Body of pancreas (tissue), 4 donors: ENCODE data around the gene OSBPL9. TPM values are rescaled to one million over a fixed set of nuclear protein-coding genes. Genes with fewer than 3 reads are reported as not detected.

Source experiments
- ATAC-seq: fragments of 150-250 bp; one replicate; pipeline ENCODE4 v1.9.1; 2016
- DNase-seq, 4 donors: peaks; one replicate each; pipeline ENCODE4 v3.0.0-alpha.2; 2019
- H3K27ac ChIP-seq, 4 donors: fragments of 200-600 bp; sonication (generic); 1 replicate in 3 of 4; 2 replicates in 1 of 4; pipeline versions ENCODE4 v1.5.1 to v1.6.1; 2016 to 2019; ENCODE audit warnings: mild to moderate bottlenecking in 1 of 4, mixed read lengths in 1 of 4, moderate library complexity in 1 of 4
- H3K27me3 ChIP-seq, 2 donors: fragments of 200-600 bp; sonication (generic); one replicate each; pipeline ENCODE4 v1.6.0; 2016; ENCODE audit warnings: mild to moderate bottlenecking in 1 of 2
- H3K36me3 ChIP-seq, 2 donors: fragments of 200-600 bp; sonication (generic); replicated peaks in 1 of 2; 2 replicates each; pipeline ENCODE4 v1.5.1; 2016; ENCODE audit warnings: low read depth in 2 of 2; ENCODE audit not compliant: insufficient read depth in 1 of 2
- H3K4me1 ChIP-seq: fragments of 200-600 bp; sonication (generic); one replicate; pipeline ENCODE4 v1.6.0; 2016
- H3K4me3 ChIP-seq, 2 donors: fragments of 200-600 bp; sonication (generic); 1 replicate in 1 of 2; 2 replicates in 1 of 2; pipeline ENCODE4 v1.5.1; 2016 to 2019
- H3K9me3 ChIP-seq, 3 donors: fragments of 200-600 bp; sonication (generic); 1 replicate in 2 of 3; 2 replicates in 1 of 3; pipeline ENCODE4 v1.5.1; 2016
- POLR2A ChIP-seq, 3 donors: fragments of 450-650 bp; IDR thresholded peaks; one replicate each; pipeline ENCODE4 v1.6.1; 2016; ENCODE audit warnings: antibody characterized with exemption in 3 of 3, mild to moderate bottlenecking in 2 of 3
- WGBS, 2 donors: methylation state at CpG; one replicate each; pipeline ENCODE4 v1.1.5; 2017; 5-methylcytosine and 5-hydroxymethylcytosine counted together
- intact Hi-C: fragments of 100-400 bp; cut with DNase I; formaldehyde crosslinking; loops from one replicate; pipeline ENCODE4 v1.15.1; 2023
- total RNA-seq, 2 donors: library from RNA; depleted of rRNA; stranded (reverse); fragments of >200 nt; gene quantifications; one replicate each; pipeline ENCODE4 v1.1.0, GENCODE V29; 2016
- TF ChIP-seq, protein P1 (sequence below), 7 experiments: fragments of 450-650 bp in 4 of 7; fragments of 200-600 bp in 3 of 7; sonication (generic) in 3 of 7; IDR thresholded peaks; one replicate each; pipeline ENCODE4 v1.5.1; 2016 to 2019; ENCODE audit warnings: antibody characterized with exemption in 7 of 7

OSBPL9 gene
- total RNA-seq, 2 donors from 2014 or later = 25.1 to 89.0 TPM

GRCh38 chr1:51684776-51685175 lies 67.9 kb downstream of the OSBPL9 start:
- 97 to 98% methylated on average over 5 of the region's 5 CpGs for WGBS, 2 donors
- no peak for DNase-seq
- no peak overlapping the region for H3K27ac ChIP-seq

DNA sequence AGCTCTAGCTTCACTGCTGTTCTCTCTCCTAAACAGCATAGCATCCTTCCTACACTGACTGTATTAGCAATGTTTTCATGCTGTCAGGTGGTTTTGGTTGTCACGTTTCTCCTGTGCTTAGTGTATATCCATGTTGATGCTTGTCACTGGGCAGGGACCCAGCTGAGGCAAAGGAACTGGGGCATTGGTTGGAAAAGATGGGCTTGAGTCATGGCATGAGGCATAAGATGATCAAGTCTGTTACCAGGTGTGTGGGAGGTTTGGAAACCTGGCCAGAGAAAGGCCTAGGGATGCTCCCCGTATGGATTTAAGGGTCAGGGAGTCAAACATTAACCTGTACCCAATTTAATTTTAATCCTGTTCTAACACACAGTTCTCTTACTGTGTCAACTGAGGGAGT lies 69.6 kb downstream of the OSBPL9 start:
- Histone ChIP-seq H3K27ac (no peak overlapping the region), H3K9me3 (no peaks in the 10 kb centered on the region), H3K4me1 (peaks cover 25% of the 10 kb centered on the region), H3K27me3 (no peaks in the 10 kb centered on the region), H3K36me3 (no peaks in the 10 kb centered on the region), H3K4me3 (no peak overlapping the region)
- TF ChIP-seq POLR2A (IDR thresholded peaks at IDR 0.05) = no peak
- TF ChIP-seq, protein P1, sequence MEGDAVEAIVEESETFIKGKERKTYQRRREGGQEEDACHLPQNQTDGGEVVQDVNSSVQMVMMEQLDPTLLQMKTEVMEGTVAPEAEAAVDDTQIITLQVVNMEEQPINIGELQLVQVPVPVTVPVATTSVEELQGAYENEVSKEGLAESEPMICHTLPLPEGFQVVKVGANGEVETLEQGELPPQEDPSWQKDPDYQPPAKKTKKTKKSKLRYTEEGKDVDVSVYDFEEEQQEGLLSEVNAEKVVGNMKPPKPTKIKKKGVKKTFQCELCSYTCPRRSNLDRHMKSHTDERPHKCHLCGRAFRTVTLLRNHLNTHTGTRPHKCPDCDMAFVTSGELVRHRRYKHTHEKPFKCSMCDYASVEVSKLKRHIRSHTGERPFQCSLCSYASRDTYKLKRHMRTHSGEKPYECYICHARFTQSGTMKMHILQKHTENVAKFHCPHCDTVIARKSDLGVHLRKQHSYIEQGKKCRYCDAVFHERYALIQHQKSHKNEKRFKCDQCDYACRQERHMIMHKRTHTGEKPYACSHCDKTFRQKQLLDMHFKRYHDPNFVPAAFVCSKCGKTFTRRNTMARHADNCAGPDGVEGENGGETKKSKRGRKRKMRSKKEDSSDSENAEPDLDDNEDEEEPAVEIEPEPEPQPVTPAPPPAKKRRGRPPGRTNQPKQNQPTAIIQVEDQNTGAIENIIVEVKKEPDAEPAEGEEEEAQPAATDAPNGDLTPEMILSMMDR (IDR thresholded peaks at IDR 0.05) = no peak
- WGBS, 2 donors = 49 to 50% methylated on average over 2 of the region's 2 CpGs
- intact Hi-C loops = no loop called here
- no peak for DNase-seq
- ATAC-seq = no peak

More at GRCh38 chr1:51684776-51685175, 67.9 kb downstream of the OSBPL9 start:
- intact Hi-C loops = no loop called here
- Histone ChIP-seq H3K4me3 (no peak overlapping the region), H3K9me3 (no peaks in the 10 kb centered on the region), H3K4me1 (peaks cover 12% of the 10 kb centered on the region), H3K36me3 (no peaks in the 10 kb centered on the region), H3K27me3 (no peaks in the 10 kb centered on the region)
- TF ChIP-seq POLR2A (IDR thresholded peaks at IDR 0.05) = no peak
- TF ChIP-seq, protein P1 (IDR thresholded peaks at IDR 0.05) = no peak
- ATAC-seq = no peak

DNA sequence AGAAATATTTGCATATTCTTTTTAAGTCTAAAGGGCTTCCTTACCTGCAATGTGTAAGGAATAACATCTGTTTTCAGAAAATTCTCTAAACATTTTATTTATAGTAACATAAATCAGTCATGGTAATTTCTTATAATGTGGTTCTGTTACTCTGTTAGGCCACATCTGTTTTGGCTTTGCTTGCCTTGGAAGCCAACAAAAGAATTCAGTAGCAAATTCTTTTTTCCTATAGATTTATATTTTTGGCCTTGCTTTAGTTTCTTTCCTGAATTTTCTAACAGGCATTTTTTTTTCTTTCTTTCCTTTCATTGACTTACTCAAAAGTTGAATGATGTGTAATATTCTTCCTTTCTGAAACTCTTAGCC lies 72.2 kb downstream of the OSBPL9 start:
- ATAC-seq = no peak
- TF ChIP-seq POLR2A (IDR thresholded peaks at IDR 0.05) = no peak
- TF ChIP-seq, protein P1 (IDR thresholded peaks at IDR 0.05) = no peak
- Histone ChIP-seq H3K27ac (peak overlapping the region in 1 of 4 donors; percentile 65), H3K36me3 (no peaks in the 10 kb centered on the region), H3K27me3 (no peaks in the 10 kb centered on the region), H3K4me1 (peaks cover 40% of the 10 kb centered on the region), H3K9me3 (no peaks in the 10 kb centered on the region), H3K4me3 (no peak overlapping the region)
- intact Hi-C loops = no loop called here
- DNase-seq = no peak

GRCh38 chr1:51689643-51690042 lies 72.8 kb downstream of the OSBPL9 start:
- H3K4me3 ChIP-seq = no peak overlapping the region
- H3K27ac ChIP-seq = peak overlapping the region in 2 of 4 donors; percentile 43 to 65
- no peaks in the 10 kb centered on the region for H3K27me3 ChIP-seq
- DNase-seq = no peak
- no peak for ATAC-seq
- TF ChIP-seq, protein P1 (IDR thresholded peaks at IDR 0.05) = no peak
- TF ChIP-seq POLR2A (IDR thresholded peaks at IDR 0.05) = no peak
- no peaks in the 10 kb centered on the region for H3K36me3 ChIP-seq
- peaks cover 41% of the 10 kb centered on the region for H3K4me1 ChIP-seq
- intact Hi-C loops = no loop called here
- no peaks in the 10 kb centered on the region for H3K9me3 ChIP-seq

DNA sequence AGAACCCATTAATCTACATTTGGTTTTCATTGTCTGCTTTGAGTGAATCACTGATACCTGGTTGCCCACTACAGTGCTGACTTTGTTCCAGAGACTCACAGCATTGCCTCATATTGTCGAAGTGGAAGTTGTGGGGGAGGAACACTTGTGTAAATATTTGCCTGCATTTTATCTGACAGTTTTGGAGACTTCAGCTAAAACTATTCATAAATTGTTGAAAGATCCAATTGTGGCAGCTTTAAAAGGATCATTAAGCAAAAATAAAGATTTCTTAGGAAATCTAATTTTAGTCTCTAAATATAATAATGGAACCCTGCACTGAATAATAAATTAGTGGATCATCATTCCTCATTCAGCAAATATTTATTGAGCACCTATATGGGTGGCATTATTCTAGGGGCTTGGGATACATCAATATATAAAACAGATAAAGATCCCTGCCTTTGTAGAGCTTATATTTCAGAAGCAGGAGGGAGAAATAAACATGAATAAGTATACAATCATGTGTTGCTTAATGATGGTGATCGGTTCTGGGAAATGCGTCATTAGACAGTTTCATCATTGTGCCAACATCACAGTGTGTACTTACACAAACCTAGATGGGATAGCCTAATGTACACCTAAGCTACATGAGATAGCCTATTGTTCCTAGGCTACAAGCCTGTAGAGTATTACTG lies 73.5 kb downstream of the OSBPL9 start:
- 14 to 22% methylated on average over 3 of the region's 3 CpGs for WGBS, 2 donors
- peak; percentile 81 for ATAC-seq
- no peaks in the 10 kb centered on the region for H3K27me3 ChIP-seq

More for the DNA sequence above, 73.5 kb downstream of the OSBPL9 start:
- intact Hi-C loops = no loop called here
- TF ChIP-seq, protein P1 (IDR thresholded peaks at IDR 0.05) = no peak
- no peak for TF ChIP-seq POLR2A (IDR thresholded peaks at IDR 0.05)
- peak overlapping the region in 3 of 4 donors; percentile 43 to 65 (median 44) for H3K27ac ChIP-seq
- peaks cover 41% of the 10 kb centered on the region for H3K4me1 ChIP-seq
- no peaks in the 10 kb centered on the region for H3K9me3 ChIP-seq
- H3K36me3 ChIP-seq = no peaks in the 10 kb centered on the region
- DNase-seq = peak in 3 of 4 donors; percentile 18 to 66 (median 35)
- H3K4me3 ChIP-seq = no peak overlapping the region
